Fibroblast of upper back skin (primary cell): ENCODE measurements around the gene POLDIP2.

Experiments used
- DNase-seq: peaks from one replicate; pipeline ENCODE4 v3.0.0-alpha.2; 2013

Gene POLDIP2

GRCh38 chr17:28335201-28335958 is 21.9 kb downstream of the POLDIP2 start, which contains the start of the genes IFT20 and TNFAIP1:
TSS of gene IFT20 (minus strand) at chr17:28335472. CDS start at chr17:28331985, 3,487 bp downstream.
TSS of gene TNFAIP1 (plus strand) at chr17:28335761. CDS start at chr17:28339522, 3,761 bp downstream.
- DNase-seq, result peak; percentile 100

DNA sequence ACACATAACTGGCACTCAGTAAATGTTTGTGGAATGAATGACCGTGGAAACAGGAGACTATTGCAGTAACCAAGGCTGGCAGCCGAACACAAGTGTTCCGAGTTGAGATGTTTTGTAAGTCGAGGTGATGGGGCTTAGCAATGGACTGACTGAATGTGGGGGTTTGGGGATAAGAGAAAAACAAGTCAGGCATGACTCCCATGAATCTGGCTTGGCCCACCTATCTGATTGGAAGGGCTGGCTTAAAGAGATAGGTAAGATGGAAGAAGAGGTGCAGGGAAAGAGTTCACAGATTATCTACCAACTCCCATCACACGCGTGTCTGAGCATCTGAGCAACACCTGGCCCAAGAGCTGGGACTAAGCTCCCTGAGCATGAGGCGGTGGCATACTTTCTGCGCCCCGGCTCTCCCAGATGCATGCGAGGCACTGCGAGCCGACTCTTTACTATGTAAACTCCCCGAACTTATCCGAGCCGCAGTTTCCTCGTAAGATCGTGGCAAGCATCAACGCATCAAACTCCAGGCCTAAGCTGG is 22.6 kb downstream of the POLDIP2 start:
- no peak for DNase-seq

DNA sequence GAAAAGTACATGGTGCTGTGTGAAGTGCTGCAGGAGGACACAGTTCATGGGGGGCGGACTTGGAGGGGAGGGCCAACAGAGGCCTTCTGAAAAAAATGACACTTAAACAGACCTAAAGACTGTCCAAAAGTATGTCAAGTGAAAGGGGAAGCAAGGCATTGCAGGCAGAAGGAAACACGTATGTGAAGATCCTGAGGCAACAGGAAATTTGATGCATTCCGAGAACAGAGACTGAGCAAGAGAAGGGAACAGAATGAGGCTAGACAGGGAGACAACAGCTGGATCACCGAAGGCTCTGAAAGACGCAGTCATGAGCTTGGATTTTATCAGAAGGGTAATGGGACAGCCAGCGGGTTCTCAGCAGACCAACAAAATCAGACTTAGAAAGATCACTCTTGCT is 23.2 kb downstream of the POLDIP2 start:
- DNase-seq, result no peak

GRCh38 chr17:28333083-28333746 is 24.1 kb downstream of the POLDIP2 start:
- DNase-seq, result no peak

GRCh38 chr17:28331891-28332420 is 25.4 kb downstream of the POLDIP2 start:
- DNase-seq, result no peak

DNA sequence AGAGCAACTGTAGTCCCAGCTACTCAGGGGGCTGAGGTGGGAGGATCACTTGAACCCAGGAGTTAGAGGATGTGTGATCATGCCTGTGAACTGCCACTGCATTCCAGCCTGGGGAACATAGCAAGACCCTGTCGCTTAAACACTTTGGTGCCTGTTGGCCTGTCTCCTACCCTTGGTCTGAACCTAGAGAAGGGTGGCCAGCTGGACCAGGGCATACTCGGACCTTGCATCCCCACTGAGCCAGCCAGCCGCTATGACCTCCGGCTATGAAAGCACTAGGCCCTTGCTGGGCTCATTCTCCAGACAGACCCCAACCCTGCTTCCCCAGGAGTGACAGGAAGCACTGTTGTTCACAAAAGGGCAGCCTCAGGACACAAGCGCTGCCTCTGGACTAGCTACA is 26.7 kb downstream of the POLDIP2 start:
- DNase-seq, result no peak

- DNase-seq, result peak; percentile 45
Observed at GRCh38 chr17:28328325-28328724, 29.0 kb downstream of the POLDIP2 start.

- DNase-seq, result no peak
Observed at GRCh38 chr17:28327709-28328108, 29.6 kb downstream of the POLDIP2 start.

DNA sequence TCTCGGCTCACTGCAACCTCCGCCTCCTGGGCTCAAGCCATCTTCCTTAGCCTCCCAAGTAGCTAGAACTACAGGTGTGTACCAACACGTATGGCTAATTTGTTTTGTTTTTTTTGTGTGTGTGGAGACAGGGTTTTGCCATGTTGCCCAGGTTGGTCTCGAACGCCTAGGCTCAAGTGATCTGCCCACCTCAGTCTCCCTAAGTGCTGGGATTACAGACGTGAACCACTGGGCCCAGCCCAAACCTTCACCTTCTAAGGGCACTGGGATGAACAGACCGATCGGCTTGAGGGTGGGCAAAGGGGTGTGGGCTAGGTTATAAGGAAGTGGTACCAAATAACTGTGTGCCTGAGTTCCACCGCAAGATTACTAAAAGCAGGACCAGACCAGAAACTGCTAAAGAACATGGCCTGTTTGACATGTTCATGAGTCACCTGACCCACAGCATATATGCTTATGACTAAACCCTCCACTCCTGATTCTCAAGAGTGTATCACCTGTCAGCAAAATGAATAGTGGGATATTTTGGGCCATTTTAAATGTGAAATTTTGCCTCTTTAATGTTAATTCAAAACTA is 30.2 kb downstream of the POLDIP2 start:
- no peak for DNase-seq

DNA sequence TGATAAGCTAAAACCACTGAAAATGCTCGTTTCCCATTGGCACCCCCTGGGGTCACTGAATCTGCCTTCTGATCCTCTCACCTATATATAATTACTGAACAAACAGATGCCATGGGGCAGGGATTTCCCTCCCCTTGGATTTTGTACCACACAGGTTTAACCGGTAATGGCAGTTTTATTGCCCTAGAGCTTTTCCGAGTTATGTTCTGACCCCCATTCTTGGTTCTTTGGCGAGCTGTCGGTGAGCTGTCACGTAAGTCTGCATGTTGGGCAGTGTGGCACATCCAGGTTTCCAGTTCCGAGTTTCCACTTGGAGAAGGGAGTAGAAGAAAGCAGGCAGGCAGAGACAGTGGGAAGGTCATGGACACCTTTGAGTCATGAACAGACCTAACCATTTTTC is 31.2 kb downstream of the POLDIP2 start:
- DNase-seq, result no peak

GRCh38 chr17:28325211-28325610 is 32.1 kb downstream of the POLDIP2 start:
- no peak for DNase-seq

DNA sequence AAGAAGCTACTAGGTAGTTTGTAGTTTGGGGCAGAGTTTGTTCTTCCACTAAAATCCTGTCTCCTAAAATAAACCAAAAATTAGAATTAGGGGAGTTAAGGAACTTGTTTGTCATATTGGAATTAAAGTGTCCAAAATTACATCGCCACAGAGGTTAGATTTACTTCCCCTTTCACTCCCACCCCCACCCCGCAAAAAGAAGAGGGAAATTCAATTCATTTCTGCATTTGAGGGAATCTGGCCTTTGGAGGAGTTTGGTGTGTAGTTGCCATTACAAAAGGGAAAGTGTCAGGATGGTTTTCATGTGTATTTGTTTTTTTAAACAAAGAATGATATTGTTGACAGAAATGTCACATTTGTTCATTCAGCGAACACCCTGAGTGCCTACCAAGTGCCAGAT is 32.5 kb downstream of the POLDIP2 start:
- DNase-seq, result no peak

DNA sequence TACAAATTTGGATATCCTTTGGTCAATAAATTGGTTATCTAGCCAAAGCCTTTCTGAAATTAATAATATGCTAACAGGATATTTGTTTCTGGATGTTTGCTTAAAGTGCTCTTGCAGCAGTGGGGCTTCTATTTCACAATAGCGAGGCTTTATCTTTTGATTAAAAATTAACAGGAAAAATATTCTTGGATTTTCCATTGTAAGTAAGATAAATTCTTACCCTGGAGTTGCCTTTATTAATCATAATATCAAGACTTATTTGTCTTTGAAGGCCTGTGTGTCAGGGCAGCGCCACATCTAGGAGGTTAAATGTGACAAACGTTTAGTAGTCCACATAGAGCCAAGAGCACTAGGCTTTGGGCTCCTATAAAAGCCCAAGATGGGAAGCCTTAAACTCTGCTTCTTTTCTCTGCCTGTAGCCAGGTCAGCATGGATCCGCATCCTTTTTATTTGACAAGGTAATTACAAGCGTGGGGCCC is 33.0 kb downstream of the POLDIP2 start:
- DNase-seq, result no peak

- DNase-seq, result no peak
Observed at GRCh38 chr17:28320215-28321061, 36.9 kb downstream of the POLDIP2 start.

DNA sequence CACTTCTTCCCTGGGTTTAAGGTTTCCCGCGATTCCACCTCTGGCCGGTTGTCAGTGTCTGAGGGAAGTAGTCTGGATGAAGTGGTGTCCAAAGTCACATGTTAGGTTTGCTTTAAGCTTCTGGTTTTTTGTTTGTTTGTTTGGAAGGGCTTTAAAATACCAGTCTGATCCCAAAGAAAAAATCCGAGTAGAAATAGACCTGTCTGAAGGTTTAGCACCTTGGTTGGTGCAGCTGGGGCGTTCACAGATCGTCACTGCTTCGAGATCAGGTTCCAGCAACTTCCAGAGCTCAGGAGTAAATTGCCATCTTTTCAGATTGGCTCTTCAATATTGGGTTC is 37.8 kb downstream of the POLDIP2 start:
- no peak for DNase-seq

DNA sequence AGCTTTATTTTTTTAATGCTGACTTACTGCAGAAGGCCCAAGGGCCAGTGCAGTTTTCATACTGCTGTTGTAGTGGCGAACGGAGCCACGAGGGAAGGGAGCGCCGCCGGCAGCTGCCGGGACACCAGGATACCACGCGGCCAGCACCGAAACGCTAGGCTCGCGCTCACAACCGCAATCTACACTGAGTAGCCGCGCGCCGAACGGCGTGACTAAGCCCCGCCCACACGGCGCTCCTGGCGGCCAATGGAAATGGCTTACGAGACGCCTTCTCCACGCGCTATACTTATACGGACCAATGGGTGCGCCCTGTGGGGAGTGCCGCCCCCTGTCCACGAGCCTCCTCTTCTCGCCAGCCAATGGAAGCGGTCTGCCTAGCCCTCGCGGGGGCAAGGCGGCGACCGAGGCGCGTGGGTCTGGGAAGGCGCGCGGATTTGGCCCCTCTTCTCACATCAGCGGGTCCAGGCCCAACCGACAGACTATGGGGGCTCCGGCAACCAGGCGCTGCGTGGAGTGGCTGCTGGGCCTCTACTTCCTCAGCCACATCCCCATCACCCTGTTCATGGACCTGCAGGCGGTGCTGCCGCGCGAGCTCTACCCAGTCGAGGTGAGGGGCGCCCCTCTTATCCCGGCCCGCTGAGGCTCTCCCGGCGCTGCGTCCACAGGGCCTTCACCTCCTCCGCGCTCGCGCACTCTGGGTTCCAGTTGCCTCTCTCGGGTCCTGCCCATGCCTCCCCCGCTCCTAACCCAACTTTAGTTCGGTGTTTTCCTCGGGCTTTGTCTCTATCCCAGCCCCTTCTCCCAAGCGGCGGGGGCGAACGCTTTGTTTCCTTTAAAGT is 38.3 kb downstream of the POLDIP2 start, which contains the start of gene TMEM97:
TSS of gene TMEM97 (plus strand) at position 442 of the 839 bp plus-strand sequence. CDS start at position 482, 40 bp downstream.
- peak; percentile 96 for DNase-seq

DNA sequence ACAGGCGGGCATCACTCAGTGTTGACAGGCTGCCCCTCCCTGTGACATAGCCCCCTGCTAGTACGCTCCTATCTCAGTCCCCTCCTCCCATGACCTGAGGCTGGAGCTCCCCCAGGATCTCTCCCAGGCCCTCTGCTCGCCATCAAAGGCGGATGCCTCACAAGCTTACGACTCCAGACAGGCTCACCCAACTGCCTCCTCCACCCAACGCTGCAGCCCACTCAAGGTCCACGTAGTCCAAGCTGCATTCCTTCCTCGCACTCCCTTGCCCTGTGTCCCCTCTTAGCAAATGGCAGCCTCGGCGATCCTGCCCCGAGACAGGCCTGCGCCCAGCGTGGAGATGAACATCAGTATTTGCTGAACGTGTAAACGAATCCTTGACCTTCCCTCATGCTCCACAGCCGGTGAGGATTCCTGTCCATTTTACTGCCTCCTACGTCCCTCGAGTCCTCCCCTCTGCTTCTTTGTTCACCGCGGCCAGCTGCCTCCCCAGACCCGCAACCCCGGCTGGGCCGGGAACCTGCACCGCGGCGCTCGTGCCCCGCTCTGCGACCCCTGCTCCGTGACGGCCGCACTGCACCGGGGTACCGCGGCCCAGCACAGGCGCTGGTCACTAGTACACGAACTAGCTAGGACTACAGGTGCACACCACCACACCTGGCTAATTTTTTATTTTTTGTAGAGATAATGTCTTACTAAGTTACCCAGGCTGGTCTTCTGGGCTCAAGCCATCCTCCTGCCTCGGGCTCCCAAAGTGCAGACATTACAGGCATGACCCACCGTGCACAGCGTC is 39.2 kb downstream of the POLDIP2 start:
- no peak for DNase-seq

DNA sequence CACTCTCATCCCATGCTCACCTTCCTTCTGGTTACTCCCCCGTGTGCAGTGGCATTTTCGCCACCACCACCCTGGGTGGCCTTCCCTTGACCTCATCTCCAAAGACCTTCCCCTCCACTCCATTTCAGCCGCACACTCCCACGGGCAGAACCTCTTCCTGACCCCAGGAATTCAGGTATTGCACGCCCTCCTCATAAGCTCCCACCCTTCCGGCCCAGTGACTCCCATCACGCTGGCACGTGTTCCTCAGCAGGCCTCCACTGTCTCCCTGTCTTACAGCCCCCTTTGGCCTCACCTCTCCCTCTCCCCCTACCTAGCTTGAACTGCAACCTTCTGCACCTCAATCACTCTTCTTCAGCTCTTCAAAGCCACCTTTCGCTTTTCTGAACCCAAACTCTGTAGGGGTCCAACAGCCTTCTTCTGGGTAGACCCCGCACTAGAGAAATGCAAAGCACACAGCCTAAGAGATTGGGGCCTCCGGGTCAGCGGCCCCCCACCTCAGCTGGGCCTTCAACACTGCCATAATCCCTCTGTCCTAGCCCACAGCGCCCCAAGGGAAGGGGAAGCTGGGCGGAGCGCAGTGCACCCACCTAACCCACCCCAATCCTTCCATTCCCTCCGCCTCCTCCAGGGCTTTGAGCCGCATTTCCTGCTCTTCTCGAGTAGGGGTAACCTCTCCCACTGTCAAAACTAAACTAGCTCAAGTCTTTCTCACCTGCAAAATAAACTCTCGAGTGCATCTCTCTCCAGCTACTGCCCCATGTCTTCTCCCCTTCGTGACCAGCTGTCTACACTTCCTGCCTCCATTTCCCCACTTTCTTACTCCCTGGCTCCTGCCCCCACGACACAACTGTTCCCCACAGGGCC is 40.0 kb downstream of the POLDIP2 start:
- DNase-seq, result no peak
